SK-MEL-5 (cell line): ENCODE data around the gene URB1. TPM values are rescaled to one million over a fixed set of nuclear protein-coding genes. Genes with fewer than 3 reads are reported as not detected.

Source experiments
- DNase-seq: peaks from one replicate; pipeline ENCODE4 v3.0.0-alpha.2; 2016; ENCODE audit warnings: low read depth, low spot score
- in situ Hi-C: cut with HindIII; loops from 2 replicates; pipeline ENCODE4 v1.10.0; 2016; ENCODE audit warnings: low sequenced_read_pairs, high pct_unique_total_duplicates, low pct_unique_long_range_greater_than_20kb
- total RNA-seq: library from RNA; depleted of rRNA; stranded (reverse); fragments of >200 nt; shearing (Covaris generic); gene quantifications from 2 replicates; pipeline ENCODE4 v1.2.3, GENCODE V29; 2014

Gene URB1
- total RNA-seq, 1 experiment from 2014 or later: 34.2 TPM

GRCh38 chr21:32334980-32335531, 57.8 kb downstream of the URB1 start:
- in situ Hi-C loops: no loop called here
- DNase-seq: peak; percentile 23

- in situ Hi-C loops: no loop called here
- no peak for DNase-seq
Observed at GRCh38 chr21:32333953-32334673, 58.7 kb downstream of the URB1 start.

- in situ Hi-C loops: no loop called here
- no peak for DNase-seq
Observed at GRCh38 chr21:32332463-32332951, 60.3 kb downstream of the URB1 start.

- DNase-seq: no peak
- in situ Hi-C loops: no loop called here
Observed at GRCh38 chr21:32331444-32332305, 61.1 kb downstream of the URB1 start.

- in situ Hi-C loops: no loop called here
- peak; percentile 72 for DNase-seq
Observed at GRCh38 chr21:32330784-32331311, 62.0 kb downstream of the URB1 start.

GRCh38 chr21:32329776-32330175, 63.0 kb downstream of the URB1 start:
- in situ Hi-C loops: no loop called here
- no peak for DNase-seq

GRCh38 chr21:32329331-32329730, 63.5 kb downstream of the URB1 start:
- no peak for DNase-seq
- in situ Hi-C loops: no loop called here

- peak; percentile 11 for DNase-seq
- in situ Hi-C loops: no loop called here
Observed at GRCh38 chr21:32328595-32328994, 64.2 kb downstream of the URB1 start.

GRCh38 chr21:32325706-32326105, 67.1 kb downstream of the URB1 start:
- in situ Hi-C loops: no loop called here
- DNase-seq: no peak

- in situ Hi-C loops: no loop called here
- DNase-seq: no peak
Observed at GRCh38 chr21:32322676-32323075, 70.1 kb downstream of the URB1 start.

- DNase-seq: no peak
- in situ Hi-C loops: no loop called here
Observed at GRCh38 chr21:32322103-32322502, 70.7 kb downstream of the URB1 start.

- in situ Hi-C loops: no loop called here
- DNase-seq: no peak
Observed at GRCh38 chr21:32321480-32321879, 71.3 kb downstream of the URB1 start.

- in situ Hi-C loops: no loop called here
- no peak for DNase-seq
Observed at GRCh38 chr21:32320726-32321125, 72.1 kb downstream of the URB1 start.

GRCh38 chr21:32320059-32320458, 72.8 kb downstream of the URB1 start:
- in situ Hi-C loops: no loop called here
- no peak for DNase-seq

- in situ Hi-C loops: no loop called here
- no peak for DNase-seq
Observed at GRCh38 chr21:32319012-32319411, 73.8 kb downstream of the URB1 start.

- in situ Hi-C loops: no loop called here
- no peak for DNase-seq
Observed at GRCh38 chr21:32317726-32318125, 75.1 kb downstream of the URB1 start.

GRCh38 chr21:32316361-32317215, 76.2 kb downstream of the URB1 start:
- in situ Hi-C loops: no loop called here
- no peak for DNase-seq
